ENCODE measurements around the gene SALL4. TPM values are rescaled to one million over a fixed set of nuclear protein-coding genes. Genes with fewer than 3 reads are reported as not detected.

The SALL4 gene
- total RNA-seq, 1 donor from 2014 or later: 0.17 TPM

- no peak for TF ChIP-seq CTCF (IDR thresholded peaks at IDR 0.05)
- Mint-ChIP-seq H3K27ac (ENCODE audit: unreplicated experiment) (no peak overlapping the region), H3K4me1 (ENCODE audit: low read depth) (peaks cover 21% of the 10 kb centered on the region), H3K36me3 (ENCODE audit: low read depth) (no peaks in the 10 kb centered on the region), H3K27me3 (ENCODE audit: low read depth) (no peaks in the 10 kb centered on the region), H3K4me3 (ENCODE audit: unreplicated experiment) (no peak overlapping the region), H3K9me3 (ENCODE audit: low read depth) (no peaks in the 10 kb centered on the region)
- no peak for DNase-seq (ENCODE audit: low spot score)
Observed at GRCh38 chr20:51799401-51799860, 2.9 kb downstream of the SALL4 start.

GRCh38 chr20:51797357-51798025 lies 4.8 kb downstream of the SALL4 start:
- DNase-seq (ENCODE audit: low spot score): no peak
- no peaks in the 10 kb centered on the region for H3K36me3 Mint-ChIP-seq (ENCODE audit: low read depth)
- TF ChIP-seq CTCF (IDR thresholded peaks at IDR 0.05): no peak
- no peaks in the 10 kb centered on the region for H3K27me3 Mint-ChIP-seq (ENCODE audit: low read depth)
- no peak overlapping the region for H3K4me3 Mint-ChIP-seq (ENCODE audit: unreplicated experiment)
- peak overlapping the region; percentile 8 for H3K27ac Mint-ChIP-seq (ENCODE audit: unreplicated experiment)
- H3K9me3 Mint-ChIP-seq (ENCODE audit: low read depth): no peaks in the 10 kb centered on the region
- peaks cover 21% of the 10 kb centered on the region for H3K4me1 Mint-ChIP-seq (ENCODE audit: low read depth)

GRCh38 chr20:51796340-51796739 lies 6.0 kb downstream of the SALL4 start:
- H3K4me3 Mint-ChIP-seq (ENCODE audit: unreplicated experiment): no peak overlapping the region
- no peak for DNase-seq (ENCODE audit: low spot score)
- no peak for TF ChIP-seq CTCF (IDR thresholded peaks at IDR 0.05)
- no peaks in the 10 kb centered on the region for H3K36me3 Mint-ChIP-seq (ENCODE audit: low read depth)
- no peaks in the 10 kb centered on the region for H3K27me3 Mint-ChIP-seq (ENCODE audit: low read depth)
- peaks cover 20% of the 10 kb centered on the region for H3K4me1 Mint-ChIP-seq (ENCODE audit: low read depth)
- H3K27ac Mint-ChIP-seq (ENCODE audit: unreplicated experiment): no peak overlapping the region
- H3K9me3 Mint-ChIP-seq (ENCODE audit: low read depth): no peaks in the 10 kb centered on the region

- no peak for DNase-seq (ENCODE audit: low spot score)
- H3K36me3 Mint-ChIP-seq (ENCODE audit: low read depth): peaks cover 2% of the 10 kb centered on the region
- no peaks in the 10 kb centered on the region for H3K9me3 Mint-ChIP-seq (ENCODE audit: low read depth)
- no peak overlapping the region for H3K27ac Mint-ChIP-seq (ENCODE audit: unreplicated experiment)
- peaks cover 6% of the 10 kb centered on the region for H3K4me1 Mint-ChIP-seq (ENCODE audit: low read depth)
- H3K4me3 Mint-ChIP-seq (ENCODE audit: unreplicated experiment): no peak overlapping the region
- no peaks in the 10 kb centered on the region for H3K27me3 Mint-ChIP-seq (ENCODE audit: low read depth)
- TF ChIP-seq CTCF (IDR thresholded peaks at IDR 0.05): no peak
Observed at GRCh38 chr20:51792960-51793359, 9.4 kb downstream of the SALL4 start.

- no peak overlapping the region for H3K4me3 Mint-ChIP-seq (ENCODE audit: unreplicated experiment)
- no peak overlapping the region for H3K27ac Mint-ChIP-seq (ENCODE audit: unreplicated experiment)
- H3K36me3 Mint-ChIP-seq (ENCODE audit: low read depth): peaks cover 2% of the 10 kb centered on the region
- TF ChIP-seq CTCF (IDR thresholded peaks at IDR 0.05): no peak
- H3K27me3 Mint-ChIP-seq (ENCODE audit: low read depth): no peaks in the 10 kb centered on the region
- no peaks in the 10 kb centered on the region for H3K9me3 Mint-ChIP-seq (ENCODE audit: low read depth)
- DNase-seq (ENCODE audit: low spot score): no peak
- H3K4me1 Mint-ChIP-seq (ENCODE audit: low read depth): no peaks in the 10 kb centered on the region
Observed at GRCh38 chr20:51791626-51792025, 10.7 kb downstream of the SALL4 start.

Data from chondrocyte (in vitro differentiated cells).